Lower leg skin (tissue), 4 donors: ENCODE data around the gene SLC30A10. TPM values are rescaled to one million over a fixed set of nuclear protein-coding genes. Genes with fewer than 3 reads are reported as not detected.

Experiments used
- DNase-seq, 2 donors: peaks; one replicate each; pipeline ENCODE4 v3.0.0-alpha.2; 2019; ENCODE audit warnings: low spot score in 2 of 2
- H3K4me3 ChIP-seq: fragments of 200-600 bp; sonication (generic); 2 replicates; pipeline ENCODE4 v1.5.1; 2017; ENCODE audit warnings: mild to moderate bottlenecking, low read depth; ENCODE audit not compliant: poor library complexity, severe bottlenecking
- CTCF ChIP-seq, 3 donors: fragments of 450-650 bp; IDR thresholded peaks; one replicate each; pipeline ENCODE4 v1.5.1; 2016; ENCODE audit warnings: antibody characterized with exemption in 3 of 3, mild to moderate bottlenecking in 3 of 3, moderate library complexity in 2 of 3
- POLR2A ChIP-seq, 2 donors: fragments of 450-650 bp; IDR thresholded peaks; one replicate each; pipeline ENCODE4 v1.6.1; 2016 to 2017; ENCODE audit warnings: antibody characterized with exemption in 2 of 2, mild to moderate bottlenecking in 1 of 2, moderate library complexity in 1 of 2
- WGBS, 2 donors: methylation state at CpG; one replicate each; pipeline ENCODE4 v1.1.5; 2018; 5-methylcytosine and 5-hydroxymethylcytosine counted together
- intact Hi-C: fragments of 100-400 bp; cut with DNase I; formaldehyde crosslinking; loops from one replicate; pipeline ENCODE4 v1.15.0; 2023; ENCODE audit warnings: low total_unique reads
- total RNA-seq, 4 donors: library from RNA; depleted of rRNA; stranded (reverse); fragments of >200 nt; gene quantifications; one replicate each; pipeline ENCODE4 v1.1.0, GENCODE V29; 2016

Gene SLC30A10
- total RNA-seq, 4 donors from 2014 or later = 0.15 to 0.59 (median 0.44) TPM

GRCh38 chr1:219963432-219963831 lies 35.1 kb upstream of the SLC30A10 start:
- WGBS, 2 donors = 78 to 80% methylated on average over 7 of the region's 7 CpGs
- no peak for TF ChIP-seq POLR2A (IDR thresholded peaks at IDR 0.05)
- TF ChIP-seq CTCF (IDR thresholded peaks at IDR 0.05) = no peak
- no peak for DNase-seq
- intact Hi-C loops = no loop called here
- no peak overlapping the region for H3K4me3 ChIP-seq

GRCh38 chr1:219961684-219962083 lies 33.3 kb upstream of the SLC30A10 start:
- 81 to 93% methylated on average over 3 of the region's 3 CpGs for WGBS, 2 donors
- DNase-seq = no peak
- no peak for TF ChIP-seq CTCF (IDR thresholded peaks at IDR 0.05)
- no peak for TF ChIP-seq POLR2A (IDR thresholded peaks at IDR 0.05)
- no peak overlapping the region for H3K4me3 ChIP-seq
- intact Hi-C loops = no loop called here

GRCh38 chr1:219959540-219960203 lies 31.3 kb upstream of the SLC30A10 start:
- WGBS, 2 donors = 64 to 71% methylated on average over 3 of the region's 3 CpGs
- no peak overlapping the region for H3K4me3 ChIP-seq
- intact Hi-C loops = no loop called here
- no peak for TF ChIP-seq CTCF (IDR thresholded peaks at IDR 0.05)
- no peak for TF ChIP-seq POLR2A (IDR thresholded peaks at IDR 0.05)
- no peak for DNase-seq

- 60 to 68% methylated on average over 16 of the region's 16 CpGs for WGBS, 2 donors
- TF ChIP-seq POLR2A (IDR thresholded peaks at IDR 0.05) = no peak
- no peak for TF ChIP-seq CTCF (IDR thresholded peaks at IDR 0.05)
- DNase-seq = no peak
- intact Hi-C loops = no loop called here
- H3K4me3 ChIP-seq = no peak overlapping the region
Measured at GRCh38 chr1:219958875-219959417, 30.6 kb upstream of the SLC30A10 start.

GRCh38 chr1:219954736-219955421 lies 26.5 kb upstream of the SLC30A10 start:
- intact Hi-C loops = no loop called here
- 82 to 87% methylated on average over 11 of the region's 11 CpGs for WGBS, 2 donors
- TF ChIP-seq CTCF (IDR thresholded peaks at IDR 0.05) = no peak
- no peak for TF ChIP-seq POLR2A (IDR thresholded peaks at IDR 0.05)
- no peak for DNase-seq
- no peak overlapping the region for H3K4me3 ChIP-seq
